GM21723 (cell line): ENCODE data around the gene SLC6A13.
"Not testable (repeated sequence)": the region's sequence is repeated elsewhere in the genome, so short reads cannot be mapped to it uniquely, and the experiment has no call there.

Source experiments
- ATAC-seq: cut with Tn5 transposase; IDR thresholded peaks from one replicate; pipeline ENCODE4 v1.9.1; 2021; ENCODE audit warnings: mild to moderate bottlenecking, moderate library complexity; ENCODE audit not compliant: unreplicated experiment

Gene SLC6A13

DNA sequence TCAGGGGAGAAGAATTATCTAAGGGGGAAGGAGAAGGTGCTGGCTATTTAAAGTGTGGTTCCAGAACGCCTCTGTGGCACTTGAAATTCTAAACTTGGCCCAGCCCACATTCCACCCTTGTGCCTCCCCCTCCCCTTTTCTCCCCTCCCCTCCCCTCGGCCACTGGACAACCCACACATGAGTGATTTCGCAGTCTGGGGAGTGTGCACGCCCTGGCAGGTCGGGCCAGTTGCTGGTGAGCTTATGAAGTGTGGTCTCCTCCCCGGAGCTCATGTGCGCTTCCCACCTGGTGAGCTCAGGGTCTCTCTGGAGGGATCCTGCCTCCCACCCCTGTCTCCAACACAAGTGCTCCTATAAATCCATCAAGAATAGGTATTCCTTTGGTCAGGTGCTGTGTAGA, at the start of gene SLC6A13:
Gene SLC6A13 (minus strand): TSS at position 20 of the 400 bp plus-strand sequence. CDS start 2,784 bp downstream, outside the sequence.
- ATAC-seq, result no peak

DNA sequence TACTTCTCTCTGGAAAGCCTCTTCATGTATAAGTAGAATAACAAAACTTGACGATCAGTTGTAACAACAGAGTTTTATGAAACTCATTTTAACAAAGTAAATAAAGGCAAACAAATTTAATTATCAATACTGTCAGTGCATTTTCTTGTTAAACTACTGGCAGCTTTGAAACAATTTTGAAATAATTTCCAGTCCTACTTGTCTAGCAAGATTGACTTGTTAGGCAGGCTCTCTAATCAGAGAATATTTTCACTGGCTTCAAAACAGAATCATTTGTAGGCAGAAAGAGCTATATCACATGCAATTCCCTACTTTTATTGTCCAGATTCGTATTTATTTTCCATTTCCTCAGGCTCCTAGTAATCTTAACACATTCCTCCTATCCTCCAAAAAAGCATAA, 45.9 kb upstream of the SLC6A13 start:
- no peak for ATAC-seq

DNA sequence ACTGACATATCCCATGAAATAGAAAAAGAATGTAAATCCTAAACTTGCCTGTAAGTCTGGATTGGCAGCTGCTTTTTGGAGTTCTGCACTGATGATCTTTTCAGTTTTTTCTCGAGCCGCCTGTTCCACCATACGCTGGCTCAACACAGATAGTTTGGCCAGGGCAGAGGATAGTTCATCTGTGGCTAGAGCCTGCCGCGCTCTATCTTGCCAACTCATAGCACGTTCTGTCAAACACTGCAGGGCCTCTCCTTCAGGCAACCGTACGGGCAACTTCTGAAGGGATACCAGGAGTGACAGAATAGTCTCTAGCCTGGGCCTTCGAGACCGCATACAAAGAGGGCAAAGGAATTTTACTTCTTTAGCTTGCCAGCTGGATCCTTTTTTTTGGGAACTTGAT, 44.8 kb upstream of the SLC6A13 start:
- ATAC-seq, result no peak

DNA sequence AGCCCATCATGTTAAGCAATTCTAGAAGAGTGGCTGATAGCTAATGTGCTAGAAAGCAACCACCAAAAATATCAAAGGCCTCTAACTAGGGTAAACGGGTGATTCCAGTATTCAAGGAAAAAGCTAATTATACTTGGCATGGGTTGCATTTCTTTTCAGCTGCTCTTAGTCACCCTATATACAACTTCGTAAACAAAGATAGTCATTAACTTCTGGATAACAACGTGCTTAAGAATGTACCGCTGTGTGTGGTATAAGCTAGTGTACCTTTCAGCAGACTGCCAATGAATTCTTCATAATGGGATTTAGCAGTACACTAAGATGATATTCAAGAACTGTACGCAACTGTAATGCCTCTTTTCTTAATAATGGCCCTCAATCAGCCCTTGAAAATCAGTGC, 42.2 kb upstream of the SLC6A13 start:
- no peak for ATAC-seq

DNA sequence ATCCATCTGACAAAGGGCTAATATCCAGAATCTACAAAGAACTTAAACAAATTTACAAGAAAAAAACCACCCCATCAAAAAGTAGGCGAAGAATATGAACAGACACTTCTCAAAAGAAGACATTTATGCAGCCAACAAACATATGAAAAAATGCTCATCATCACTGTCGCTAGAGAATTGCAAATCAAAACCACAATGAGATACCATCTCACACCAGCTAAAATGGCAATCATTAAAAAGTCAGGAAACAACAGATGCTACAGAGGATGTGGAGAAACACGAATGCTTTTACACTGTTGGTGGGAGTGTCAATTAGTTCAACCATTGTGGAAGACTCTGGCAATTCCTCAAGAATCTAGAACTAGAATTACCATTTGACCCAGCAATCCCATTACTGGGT, 40.1 kb upstream of the SLC6A13 start:
- ATAC-seq, result not testable (repeated sequence)

DNA sequence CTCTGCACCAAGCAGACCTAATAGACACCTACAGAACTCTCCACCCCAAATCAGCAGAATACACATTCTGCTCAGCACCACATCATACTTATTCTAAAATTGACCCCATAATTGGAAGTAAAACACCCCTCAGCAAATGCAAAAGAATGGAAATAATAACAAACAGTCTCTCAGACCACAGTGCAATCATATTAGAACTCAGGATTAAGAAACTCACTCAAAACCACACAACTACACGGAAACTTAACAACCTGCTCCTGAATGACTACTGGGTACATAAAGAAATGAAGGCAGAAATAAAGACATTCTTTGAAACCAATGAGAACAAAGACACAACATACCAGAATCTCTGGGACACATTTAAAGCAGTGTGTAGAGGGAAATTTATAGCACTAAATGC, 37.5 kb upstream of the SLC6A13 start:
- not testable (repeated sequence) for ATAC-seq

DNA sequence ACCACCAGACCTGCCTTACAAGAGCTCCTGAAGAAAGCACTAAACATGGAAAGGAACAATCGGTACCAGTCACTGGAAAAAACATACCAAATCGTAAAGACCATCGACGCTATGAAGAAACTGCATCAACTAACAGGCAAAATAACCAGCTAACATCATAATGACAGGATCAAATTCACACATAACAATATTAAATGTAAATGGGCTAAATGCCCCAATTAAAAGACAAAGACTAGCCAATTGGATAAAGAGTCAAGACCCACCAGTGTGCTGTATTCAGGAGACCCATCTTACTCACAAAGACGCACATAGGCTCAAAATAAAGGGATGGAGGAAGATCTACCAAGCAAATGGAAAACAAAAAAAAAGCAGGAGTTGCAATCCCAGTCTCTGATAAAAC, 36.9 kb upstream of the SLC6A13 start:
- ATAC-seq, result not testable (repeated sequence)

DNA sequence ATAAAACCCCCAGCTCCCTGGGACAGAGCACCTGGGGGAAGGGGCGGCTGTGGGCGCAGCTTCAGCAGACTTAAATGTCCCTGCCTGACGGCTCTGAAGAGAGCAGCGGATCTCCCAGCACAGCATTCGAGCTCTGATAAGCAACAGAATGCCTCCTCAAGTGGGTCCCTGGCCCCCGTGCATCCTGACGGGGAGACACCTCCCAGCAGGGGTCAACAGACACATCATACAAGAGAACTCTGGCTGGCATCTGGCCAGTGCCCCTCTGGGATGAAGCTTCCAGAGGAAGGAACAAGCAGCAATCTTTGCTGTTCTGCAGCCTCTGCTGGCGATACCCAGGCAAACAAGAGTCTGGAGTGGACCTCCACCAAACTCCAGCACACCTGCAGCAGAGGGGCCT, 35.4 kb upstream of the SLC6A13 start:
- ATAC-seq, result not testable (repeated sequence)

DNA sequence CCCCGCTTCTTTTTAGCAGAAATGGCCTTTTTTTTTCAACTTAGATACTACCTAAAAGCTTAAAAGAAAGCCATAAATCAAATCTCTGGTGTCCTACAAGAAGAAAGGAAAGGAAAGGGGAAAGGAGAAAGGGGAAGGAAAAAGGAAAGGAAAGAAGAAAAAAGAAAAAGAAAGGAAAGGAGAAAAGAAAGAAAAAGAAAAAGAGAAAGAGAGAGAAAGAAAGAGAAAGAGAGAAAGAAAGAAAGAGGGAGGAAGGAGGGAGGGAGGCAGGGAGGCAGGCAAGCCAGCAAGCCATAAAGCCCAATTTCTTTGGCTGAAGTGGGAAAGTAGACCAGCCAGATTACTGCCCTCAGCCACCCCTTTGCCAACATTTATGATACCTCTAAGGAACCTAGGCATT, 32.5 kb upstream of the SLC6A13 start:
- ATAC-seq, result no peak

DNA sequence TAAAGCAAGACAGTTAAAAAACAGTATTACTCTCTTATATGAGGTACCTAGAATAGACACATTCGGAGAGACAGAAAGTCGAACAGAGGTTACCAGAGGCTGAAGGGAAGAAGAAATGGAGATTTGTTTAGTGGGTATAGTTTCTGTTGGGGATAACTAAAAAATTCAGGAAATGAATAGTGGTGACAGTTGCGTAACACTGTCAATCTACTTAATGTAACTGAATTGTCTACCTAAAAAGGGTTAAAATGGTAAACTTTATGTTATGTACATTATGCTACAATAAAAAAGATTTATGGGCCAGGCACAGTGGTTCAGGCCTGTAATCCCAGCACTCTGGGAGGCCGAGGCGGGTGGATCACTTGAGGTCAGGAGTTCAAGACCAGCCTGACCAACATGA, 30.6 kb upstream of the SLC6A13 start:
- no peak for ATAC-seq

DNA sequence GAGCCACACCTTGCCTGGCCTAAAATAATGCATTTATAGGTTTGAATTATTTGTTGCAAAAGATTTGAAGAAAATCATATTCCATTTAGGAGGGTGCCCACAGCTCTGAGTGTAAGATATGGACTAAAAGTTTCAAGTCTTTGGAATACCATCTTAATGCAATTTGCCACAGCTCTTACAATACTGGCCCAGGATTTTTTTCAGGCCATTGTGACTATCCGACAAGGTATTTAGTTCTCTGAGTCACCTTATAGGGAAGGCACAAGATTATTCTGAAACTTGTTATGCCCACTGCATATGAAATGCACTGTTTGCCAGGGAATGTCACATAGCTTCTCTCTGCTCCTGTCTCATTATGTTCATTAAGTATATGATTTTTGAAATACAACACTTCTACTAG, 29.6 kb upstream of the SLC6A13 start:
- ATAC-seq, result no peak

DNA sequence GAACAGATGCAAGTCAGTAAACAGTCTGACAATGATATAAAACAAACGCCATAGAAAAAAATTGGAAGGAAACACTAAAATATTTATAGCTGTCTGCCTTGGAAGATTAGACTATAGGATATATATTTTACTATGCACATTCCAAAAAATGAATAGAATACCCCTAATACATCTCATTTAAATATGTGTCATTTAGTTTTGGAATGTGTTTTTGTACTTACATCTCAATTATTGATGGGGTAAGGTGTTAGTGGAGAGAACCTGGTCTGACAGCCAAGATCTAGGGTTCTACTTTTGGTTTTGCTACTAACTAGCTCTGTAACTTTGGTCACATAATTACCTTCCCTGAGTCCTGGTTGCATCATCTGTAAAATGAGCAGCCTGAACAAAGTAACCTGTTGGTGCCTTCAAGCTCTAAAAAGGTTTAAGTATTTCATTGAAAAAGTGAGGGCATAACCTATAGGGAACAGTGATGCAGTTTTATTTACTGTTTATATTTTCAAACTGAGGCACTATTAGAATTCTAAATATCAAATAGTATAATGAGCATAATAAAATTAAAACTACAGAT, 28.6 kb upstream of the SLC6A13 start:
- ATAC-seq, result no peak

DNA sequence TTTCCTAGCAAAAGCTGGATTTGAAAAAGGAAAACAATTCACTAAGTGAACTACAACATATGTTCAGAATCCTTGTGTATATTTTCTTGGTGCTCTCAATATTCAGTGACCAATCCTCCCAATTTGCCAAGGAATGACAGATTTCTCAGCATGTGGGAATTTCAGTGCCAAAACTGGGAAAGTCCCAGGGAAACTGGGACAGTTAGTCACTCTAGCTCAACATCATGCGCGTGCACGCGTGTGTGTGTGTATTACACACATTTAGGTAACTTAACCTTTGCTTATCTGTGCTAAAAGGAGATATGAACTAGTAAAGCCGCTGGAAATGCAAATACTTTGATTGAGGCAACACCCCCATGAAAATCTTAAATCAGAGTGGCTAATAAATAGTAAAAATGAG, 26.1 kb upstream of the SLC6A13 start:
- ATAC-seq, result no peak

DNA sequence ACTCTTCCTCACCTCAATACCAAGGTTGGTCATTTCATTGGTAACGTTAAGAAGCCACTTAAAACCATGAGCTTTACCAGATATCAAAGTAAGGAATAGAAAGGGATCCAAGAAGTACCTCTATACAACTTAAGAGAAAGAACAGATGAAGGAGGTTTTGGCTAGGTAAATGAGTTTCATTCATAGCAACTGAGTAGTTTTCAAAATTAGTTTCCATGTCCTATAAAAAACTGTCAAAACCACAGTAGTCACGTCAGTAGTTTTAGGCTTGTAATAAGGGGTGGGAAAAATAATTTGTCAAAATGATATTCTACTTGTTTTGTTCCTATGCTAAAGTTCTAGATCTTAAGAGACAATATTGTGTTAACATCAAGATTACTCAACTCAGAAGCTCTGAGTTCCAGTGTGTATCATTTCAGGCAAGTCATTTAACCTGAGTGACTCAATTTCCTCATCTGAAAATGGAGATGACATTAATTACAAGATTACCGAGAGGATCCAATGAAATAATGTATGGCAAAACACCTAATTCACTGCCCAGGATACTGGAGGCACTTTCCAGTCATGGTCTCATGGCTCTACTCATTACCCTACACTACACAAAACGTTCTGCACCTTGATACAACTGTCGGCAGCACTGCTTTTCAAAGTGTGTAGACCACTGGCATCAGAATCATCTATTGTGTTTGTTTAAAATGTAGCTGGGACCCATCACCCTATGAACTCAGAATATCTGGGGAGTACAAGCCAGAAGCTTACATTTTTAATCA, 24.1 kb upstream of the SLC6A13 start:
- no peak for ATAC-seq

DNA sequence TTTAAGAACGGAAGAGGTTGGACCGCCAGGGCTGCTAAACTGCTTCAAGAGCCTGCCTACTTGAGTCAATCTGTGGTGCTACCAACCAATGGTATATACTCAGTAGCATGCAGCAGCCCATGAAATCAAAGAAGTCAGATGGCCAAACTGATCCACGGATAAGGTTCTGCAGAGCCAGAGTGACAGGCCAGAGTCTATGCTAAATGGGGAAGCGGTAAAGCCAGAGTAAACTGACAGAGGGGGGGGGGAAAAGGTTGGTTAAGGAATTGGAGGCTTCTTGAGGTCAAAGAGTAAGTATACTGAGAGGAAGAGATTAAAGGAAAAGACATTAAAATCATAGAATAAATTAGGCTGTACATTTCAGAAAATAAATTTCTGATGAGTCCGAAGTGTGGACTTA, 15.4 kb upstream of the SLC6A13 start:
- ATAC-seq, result no peak

DNA sequence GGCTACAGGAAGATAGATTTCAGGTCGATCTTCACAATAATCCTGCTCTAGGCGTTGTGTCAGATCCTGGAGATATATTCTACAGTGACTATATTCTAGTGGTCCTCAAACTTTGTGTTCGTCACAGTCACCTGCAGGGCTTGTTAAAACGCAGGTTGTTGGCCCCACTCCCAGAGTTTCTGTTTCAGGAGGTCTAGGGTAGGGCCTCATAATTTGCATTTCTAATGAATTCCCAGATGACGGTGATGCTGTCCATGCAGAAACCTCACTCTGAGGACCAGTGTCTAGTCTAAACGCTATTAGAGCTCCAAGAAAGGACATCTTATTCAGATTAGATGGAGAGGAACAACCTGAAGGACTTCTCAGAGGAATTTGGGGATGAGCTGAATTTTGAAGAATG, 13.2 kb upstream of the SLC6A13 start:
- no peak for ATAC-seq

DNA sequence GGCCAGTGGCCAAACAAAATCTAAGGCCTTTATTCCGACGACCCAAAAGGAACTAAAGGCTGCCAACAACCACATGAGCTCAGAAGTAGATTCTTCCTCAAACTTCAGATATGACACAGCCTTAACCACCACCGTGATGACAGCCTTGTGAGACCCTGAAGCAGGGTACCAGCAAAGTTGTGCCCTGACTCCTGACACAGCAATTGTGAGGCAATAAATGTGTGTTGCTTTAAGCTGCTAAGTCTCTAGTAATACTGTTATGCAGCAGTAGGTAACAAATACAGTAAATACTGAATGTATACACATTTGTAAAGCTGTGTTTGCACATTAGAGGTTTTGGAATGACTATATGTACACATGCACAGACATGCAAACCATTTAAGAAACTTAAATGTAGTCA, 10.7 kb upstream of the SLC6A13 start:
- ATAC-seq, result no peak

DNA sequence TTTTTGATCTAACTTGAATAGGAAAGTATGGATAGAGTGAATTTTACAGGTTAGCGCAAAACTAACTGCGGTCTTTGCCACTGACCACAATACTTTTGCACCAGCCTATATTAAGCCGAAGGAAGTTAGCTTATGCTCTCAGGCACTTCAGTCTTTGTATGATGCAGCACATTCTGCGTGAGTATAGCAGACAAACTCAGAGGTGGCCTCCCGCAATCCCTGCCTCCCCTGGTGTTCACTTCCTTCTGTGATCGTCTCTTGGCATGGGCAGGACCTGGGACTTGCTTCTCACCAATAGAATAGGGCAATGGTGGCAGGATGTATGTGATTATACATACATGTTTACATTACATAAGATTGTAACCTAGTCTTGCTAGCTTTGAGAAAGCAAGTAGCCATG, 10.3 kb upstream of the SLC6A13 start:
- no peak for ATAC-seq

DNA sequence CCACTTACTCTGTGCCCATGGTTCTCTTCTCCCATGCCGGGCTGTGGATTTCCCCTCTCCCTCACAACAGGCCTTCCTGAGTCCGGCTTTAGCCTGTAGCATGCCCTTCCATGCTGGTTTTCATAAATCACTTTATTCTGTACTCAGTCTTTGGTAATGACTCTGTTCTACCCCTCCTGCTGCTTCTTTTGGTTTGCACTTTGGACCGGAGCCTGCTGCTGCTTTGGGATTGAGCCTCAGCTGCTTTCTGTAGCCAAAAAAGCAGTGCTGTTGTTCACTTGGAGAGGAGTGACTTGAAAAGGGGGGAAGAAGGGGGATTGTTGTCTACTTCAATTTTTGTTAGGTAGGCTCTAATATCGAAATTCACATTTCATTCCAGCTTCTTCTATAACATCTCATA, 8.5 kb upstream of the SLC6A13 start:
- no peak for ATAC-seq

DNA sequence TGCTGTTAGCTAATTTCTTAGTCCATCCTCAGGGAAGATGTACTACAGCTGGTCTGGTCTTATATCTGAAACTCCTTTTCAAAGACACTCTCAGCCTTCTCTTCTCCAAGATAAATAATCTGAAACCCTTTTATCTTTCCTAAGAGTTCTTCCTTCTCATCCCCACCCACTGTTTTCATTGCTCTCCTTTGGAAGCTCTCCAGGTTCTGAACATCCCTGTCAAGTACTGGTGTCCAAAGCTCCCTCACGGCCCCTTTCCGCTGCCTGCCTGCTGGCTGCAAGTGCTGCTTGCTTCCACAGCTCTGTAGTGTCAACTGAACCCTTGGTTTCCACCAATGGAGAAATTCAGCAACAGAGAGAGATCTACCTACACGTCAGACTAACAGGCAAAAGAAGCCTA, 6.6 kb upstream of the SLC6A13 start:
- ATAC-seq, result no peak

DNA sequence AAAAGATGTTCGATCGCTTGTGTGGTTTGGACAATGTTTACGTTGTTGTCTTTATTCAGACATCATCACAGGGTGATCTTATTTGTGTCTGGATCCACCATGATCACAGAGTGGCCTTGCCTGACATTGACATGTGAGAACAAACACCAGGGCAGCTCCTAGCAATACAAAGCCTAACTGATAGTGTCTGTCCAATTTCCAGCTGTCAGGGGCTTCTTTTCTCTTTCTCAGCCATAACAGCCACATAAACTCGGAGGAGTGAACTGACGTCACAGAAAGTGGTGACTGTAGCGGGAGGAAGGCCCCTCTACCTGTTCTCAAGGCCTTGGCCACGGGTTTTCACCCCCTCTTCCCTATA, 5.8 kb upstream of the SLC6A13 start:
- no peak for ATAC-seq

DNA sequence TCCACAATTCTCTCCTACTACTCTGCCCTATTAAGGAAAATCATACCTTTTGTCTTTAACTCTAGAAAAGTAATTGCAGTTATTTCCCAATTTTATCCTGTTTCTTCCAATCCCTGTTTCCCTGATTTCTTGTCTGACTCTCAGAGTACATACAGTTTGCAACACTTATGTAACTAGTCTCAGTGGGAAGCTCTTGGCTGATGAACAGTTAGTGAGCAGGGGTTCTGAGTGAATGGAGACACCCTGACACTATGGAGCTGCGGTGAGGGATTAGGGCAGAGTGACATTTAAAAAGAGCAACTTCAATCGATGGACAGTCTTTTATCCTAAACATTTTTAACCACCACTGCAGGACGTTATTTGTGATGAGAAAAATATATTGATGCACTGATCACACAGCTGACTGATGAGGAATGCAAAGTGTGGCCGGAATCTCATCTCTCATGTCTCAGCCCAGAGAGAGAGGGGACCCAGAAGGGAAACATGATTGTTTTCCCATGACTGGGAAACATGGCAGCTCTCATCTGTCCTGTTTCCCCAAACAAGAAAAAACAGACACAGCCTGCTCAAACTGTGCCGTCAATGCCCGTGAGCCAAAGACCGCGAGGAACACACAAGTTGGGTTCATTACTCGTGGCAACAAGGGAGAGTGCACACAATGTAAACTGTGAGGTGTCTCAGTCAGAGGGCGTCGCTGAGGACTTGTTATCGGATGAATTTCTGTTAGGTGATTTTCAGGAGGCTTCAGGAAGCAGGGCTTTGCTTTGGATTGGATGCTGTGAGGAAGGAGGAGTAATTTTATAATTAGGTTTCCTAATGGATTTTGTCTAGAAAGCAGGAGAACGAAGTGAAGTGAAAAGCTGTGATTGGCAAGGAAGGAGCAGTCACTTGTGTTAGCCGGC, 5.2 kb upstream of the SLC6A13 start:
- ATAC-seq, result no peak
